CD4-positive, CD25-positive, alpha-beta regulatory T cell (primary cell): Measurements from ENCODE around the gene SGCD. TPM values are rescaled to one million over a fixed set of nuclear protein-coding genes. Genes with fewer than 3 reads are reported as not detected.

Experiments
- ATAC-seq, 2 donors: fragments of 150-1000 bp; cut with Tn5 transposase; one replicate each; pipeline ENCODE4 v1.10.0; 2021; ENCODE audit warnings: low read depth in 2 of 2, moderate number of reproducible peaks in 2 of 2, moderate library complexity in 1 of 2
- DNase-seq, 3 donors: peaks; one replicate each; pipeline versions ENCODE4 v3.0.0 to v3.0.0-alpha.2; 2012 to 2022; ENCODE audit warnings: mixed read lengths in 1 of 3
- H3K27ac ChIP-seq: one replicate; pipeline ENCODE4 v1.7.0; 2013; ENCODE audit warnings: mild to moderate bottlenecking, low read length; ENCODE audit not compliant: insufficient read depth, poor library complexity, severe bottlenecking
- H3K27me3 ChIP-seq: one replicate; pipeline ENCODE4 v1.7.0; 2013; ENCODE audit warnings: low read length; ENCODE audit not compliant: control insufficient read depth, insufficient read depth
- H3K36me3 ChIP-seq: one replicate; pipeline ENCODE4 v1.7.0; 2013; ENCODE audit warnings: mild to moderate bottlenecking, low read length, moderate library complexity; ENCODE audit not compliant: control insufficient read depth, insufficient read depth
- H3K4me1 ChIP-seq: 2 replicates; pipeline ENCODE4 v1.7.0; 2013; ENCODE audit warnings: mild to moderate bottlenecking, low read length; ENCODE audit not compliant: insufficient read depth, control insufficient read depth, poor library complexity, severe bottlenecking
- H3K4me3 ChIP-seq: one replicate; pipeline ENCODE4 v1.7.0; 2013; ENCODE audit warnings: low read depth, mild to moderate bottlenecking, low read length, moderate library complexity
- H3K9me3 ChIP-seq, 2 experiments: 1 replicate in 1 of 2; 2 replicates in 1 of 2; pipeline ENCODE4 v1.7.0; 2013; ENCODE audit warnings: low read length in 2 of 2, mild to moderate bottlenecking in 1 of 2, moderate library complexity in 1 of 2; ENCODE audit not compliant: control insufficient read depth in 2 of 2
- H3K27ac Mint-ChIP-seq, 3 donors: one replicate each; pipeline ENCODE4 v1.8.0; 2020 to 2022; ENCODE audit warnings: mild to moderate bottlenecking in 3 of 3, mixed read lengths in 3 of 3, moderate library complexity in 2 of 3
- H3K27me3 Mint-ChIP-seq: one replicate; pipeline ENCODE4 v1.8.0; 2022; ENCODE audit warnings: mild to moderate bottlenecking, mixed read lengths
- H3K36me3 Mint-ChIP-seq: one replicate; pipeline ENCODE4 v1.8.0; 2020; ENCODE audit warnings: mixed read lengths
- H3K4me1 Mint-ChIP-seq, 4 donors: one replicate each; pipeline ENCODE4 v1.8.0; 2020 to 2022; ENCODE audit warnings: mixed read lengths in 4 of 4, mild to moderate bottlenecking in 1 of 4
- H3K4me3 Mint-ChIP-seq, 4 donors: one replicate each; pipeline ENCODE4 v1.8.0; 2020 to 2022; ENCODE audit warnings: mild to moderate bottlenecking in 4 of 4, mixed read lengths in 4 of 4, moderate library complexity in 3 of 4
- H3K9me3 Mint-ChIP-seq, 7 donors: one replicate each; pipeline ENCODE4 v1.8.0; 2020 to 2022; ENCODE audit warnings: mixed read lengths in 7 of 7, mild to moderate bottlenecking in 3 of 7, moderate library complexity in 2 of 7
- polyA plus RNA-seq, 4 donors: library from polyadenylated mRNA; unstranded; fragments of 300-500 nt; fragmentation: Illumina TruSeq; gene quantifications; one replicate each; pipeline ENCODE4 v1.2.3, GENCODE V29; 2021
- total RNA-seq: library from RNA; stranded (reverse); gene quantifications from one replicate; pipeline ENCODE4 v1.2.3, GENCODE V29; 2022

SGCD gene
- total and polyA plus RNA-seq, 5 donors from 2014 or later = not detected

DNA sequence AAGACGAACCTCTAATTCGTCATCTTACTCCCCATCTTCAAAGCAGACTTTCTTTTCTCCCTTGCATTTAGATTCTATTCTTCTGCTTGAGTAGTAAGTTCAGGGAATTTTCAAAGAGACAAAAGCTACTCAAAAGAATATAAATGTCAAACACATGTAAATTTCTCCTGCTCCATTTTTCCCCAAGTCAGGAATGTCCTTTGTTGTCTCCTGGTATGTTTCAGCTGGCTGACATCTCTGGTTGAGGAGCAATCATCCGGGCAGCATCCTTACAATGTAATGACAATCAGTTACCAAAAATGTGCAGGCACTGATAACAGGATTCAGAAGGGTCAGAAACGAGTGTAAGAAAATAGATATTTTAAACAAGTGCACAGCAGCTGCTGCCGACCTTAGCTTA lies 475.5 kb downstream of the SGCD start:
- no peak overlapping the region for H3K4me3 Mint-ChIP-seq
- DNase-seq = no peak
- no peak overlapping the region for H3K27ac Mint-ChIP-seq
- no peaks in the 10 kb centered on the region for H3K4me1 Mint-ChIP-seq
- Histone ChIP-seq H3K27ac (no peak overlapping the region), H3K27me3 (no peaks in the 10 kb centered on the region), H3K9me3 (no peaks in the 10 kb centered on the region), H3K36me3 (no peaks in the 10 kb centered on the region), H3K4me3 (no peak overlapping the region), H3K4me1 (no peaks in the 10 kb centered on the region)
- peaks cover 29% of the 10 kb centered on the region for H3K27me3 Mint-ChIP-seq
- H3K36me3 Mint-ChIP-seq = no peaks in the 10 kb centered on the region
- ATAC-seq = no peak
- H3K9me3 Mint-ChIP-seq = peaks cover 0 to 2% (median 0%) of the 10 kb centered on the region in 7 donors

DNA sequence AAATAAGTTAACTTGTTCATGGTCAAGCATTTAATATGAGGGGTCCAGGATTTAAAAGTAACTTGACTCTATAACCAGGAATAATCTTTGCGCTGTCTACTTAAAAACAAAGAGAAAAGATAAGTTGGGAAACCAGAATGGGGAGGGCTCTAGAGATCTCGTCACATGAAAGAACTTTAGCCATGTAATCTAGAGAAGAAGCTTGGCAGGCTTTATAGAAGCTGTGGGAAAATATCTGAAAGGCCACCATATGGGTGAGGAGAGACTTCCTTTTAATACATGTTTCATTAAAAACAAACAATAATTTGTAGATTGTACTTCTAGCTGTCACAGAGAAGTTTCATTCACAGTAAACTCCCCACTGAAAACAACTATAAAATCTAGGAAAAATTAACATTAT lies 476.4 kb downstream of the SGCD start:
- Mint-ChIP-seq H3K27me3 (peaks cover 29% of the 10 kb centered on the region), H3K4me1 (no peaks in the 10 kb centered on the region), H3K36me3 (no peaks in the 10 kb centered on the region), H3K27ac (no peak overlapping the region), H3K9me3 (peaks cover 0 to 2% (median 0%) of the 10 kb centered on the region in 7 donors), H3K4me3 (no peak overlapping the region)
- Histone ChIP-seq H3K9me3 (no peaks in the 10 kb centered on the region), H3K4me1 (no peaks in the 10 kb centered on the region), H3K27me3 (no peaks in the 10 kb centered on the region), H3K36me3 (no peaks in the 10 kb centered on the region), H3K4me3 (no peak overlapping the region), H3K27ac (no peak overlapping the region)
- DNase-seq (no peak), ATAC-seq (no peak)

DNA sequence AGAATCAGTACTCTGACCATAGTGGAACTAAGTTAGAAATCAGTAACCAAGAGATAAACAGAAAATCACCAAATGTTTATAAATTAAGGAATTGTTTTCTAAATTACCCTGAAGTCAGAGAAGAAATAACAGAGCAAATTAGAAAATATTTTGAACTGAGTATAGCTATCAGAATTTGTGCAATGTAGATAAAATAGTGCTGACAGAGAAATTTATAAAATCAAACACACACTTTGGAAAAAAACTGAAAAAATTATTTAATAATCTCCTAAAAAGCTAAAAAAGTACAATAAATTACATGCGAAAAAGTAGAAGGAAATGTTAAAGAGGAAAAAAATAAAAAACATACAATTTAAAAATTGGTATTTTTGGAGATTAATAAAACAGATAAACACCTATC lies 486.0 kb downstream of the SGCD start:
- Mint-ChIP-seq H3K4me3 (no peak overlapping the region), H3K9me3 (peaks cover 0 to 10% (median 2%) of the 10 kb centered on the region in 7 donors), H3K4me1 (no peaks in the 10 kb centered on the region), H3K27ac (no peak overlapping the region), H3K27me3 (peaks cover 5% of the 10 kb centered on the region), H3K36me3 (no peaks in the 10 kb centered on the region)
- no peak for ATAC-seq
- H3K27ac ChIP-seq = no peak overlapping the region
- H3K27me3 ChIP-seq = peaks cover 3% of the 10 kb centered on the region
- H3K4me1 ChIP-seq = no peaks in the 10 kb centered on the region
- H3K36me3 ChIP-seq = no peaks in the 10 kb centered on the region
- no peak for DNase-seq
- no peak overlapping the region for H3K4me3 ChIP-seq
- H3K9me3 ChIP-seq = no peaks in the 10 kb centered on the region

DNA sequence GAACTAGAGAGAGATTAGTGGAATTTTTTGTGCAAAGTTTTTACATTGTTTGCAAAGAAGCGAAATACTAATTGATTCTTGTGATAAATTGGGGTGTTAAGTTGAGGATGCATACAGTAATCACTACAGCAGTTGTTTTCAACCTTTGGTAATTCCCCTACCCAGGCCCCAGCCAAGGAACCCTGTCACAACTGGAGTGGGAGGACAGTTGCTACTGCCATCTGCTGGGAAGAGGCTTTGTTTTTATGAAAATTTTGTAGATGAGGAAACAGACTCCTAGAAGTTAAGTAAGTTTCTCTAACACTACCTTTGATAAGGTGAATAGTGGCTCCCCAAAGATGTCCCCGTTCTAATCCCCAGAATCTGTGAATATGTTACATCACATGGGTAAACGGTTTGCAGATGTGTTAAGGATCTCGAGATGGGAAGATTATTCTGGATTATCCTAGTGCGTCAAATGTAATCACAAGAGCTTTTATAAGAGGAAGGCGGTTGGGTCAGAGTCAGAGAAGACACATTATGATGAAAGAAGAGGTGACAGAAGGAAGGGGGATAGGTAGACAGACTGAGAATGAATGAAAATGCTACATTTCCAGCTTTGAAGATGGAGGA lies 489.1 kb downstream of the SGCD start:
- no peaks in the 10 kb centered on the region for H3K36me3 ChIP-seq
- Mint-ChIP-seq H3K27ac (no peak overlapping the region), H3K4me3 (no peak overlapping the region), H3K27me3 (peaks cover 5% of the 10 kb centered on the region), H3K9me3 (peaks cover 0 to 5% (median 2%) of the 10 kb centered on the region in 7 donors), H3K36me3 (no peaks in the 10 kb centered on the region), H3K4me1 (no peaks in the 10 kb centered on the region)
- H3K4me3 ChIP-seq = no peak overlapping the region
- H3K4me1 ChIP-seq = no peaks in the 10 kb centered on the region
- H3K27ac ChIP-seq = no peak overlapping the region
- H3K9me3 ChIP-seq = no peaks in the 10 kb centered on the region
- DNase-seq (peak in 1 of 3 donors; percentile 77), ATAC-seq (no peak)
- H3K27me3 ChIP-seq = peaks cover 3% of the 10 kb centered on the region
